HG02759 (cell line): ENCODE results near the gene AMIGO2.
"Not testable (repeated sequence)": the region's sequence is repeated elsewhere in the genome, so short reads cannot be mapped to it uniquely, and the experiment has no call there.

ENCODE experiments used
- ATAC-seq: cut with Tn5 transposase; IDR thresholded peaks from one replicate; pipeline ENCODE4 v1.9.1; 2021; ENCODE audit warnings: mild to moderate bottlenecking, moderate library complexity; ENCODE audit not compliant: unreplicated experiment

The AMIGO2 gene

GRCh38 chr12:47075192-47076084 lies 4.3 kb downstream of the AMIGO2 start:
- ATAC-seq: no peak

DNA sequence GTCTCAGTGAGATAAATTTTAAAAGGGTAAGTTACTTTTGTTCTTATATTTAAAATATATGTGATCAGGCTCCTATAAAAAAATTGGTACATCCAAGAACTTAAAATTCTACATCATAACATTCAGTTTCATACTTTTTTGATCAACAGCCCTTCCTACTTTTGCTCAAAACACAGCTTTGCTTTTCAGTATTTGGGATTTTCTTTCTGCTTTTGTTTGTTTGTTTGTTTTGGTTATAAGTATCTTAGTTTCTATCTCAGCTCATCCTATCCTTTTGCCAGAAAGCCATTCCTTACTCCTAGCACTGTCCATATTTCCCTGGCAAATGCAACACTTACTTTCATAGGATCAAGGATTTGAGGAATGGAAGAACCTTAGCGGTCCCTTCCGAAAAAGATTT lies 5.0 kb downstream of the AMIGO2 start:
- no peak for ATAC-seq

DNA sequence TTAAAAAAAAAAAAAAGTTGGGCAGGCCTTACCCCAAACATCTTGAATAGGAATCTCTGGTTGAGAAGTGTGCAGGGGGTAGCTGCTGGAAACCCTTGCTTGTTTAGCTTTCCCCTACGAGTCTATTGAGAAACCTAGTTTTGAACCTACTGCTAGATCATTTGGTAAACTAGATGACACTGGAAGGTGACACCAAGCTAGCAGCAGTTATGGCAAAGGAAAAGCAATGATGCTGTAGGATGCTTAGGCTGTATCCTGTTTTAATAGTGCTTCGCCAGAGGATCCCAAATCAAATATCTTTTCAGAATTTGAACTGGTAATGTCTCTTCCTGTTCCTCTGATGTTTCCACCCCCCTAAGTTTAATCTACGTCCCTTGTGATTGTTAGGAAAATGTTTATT lies 5.8 kb downstream of the AMIGO2 start:
- ATAC-seq: no peak

DNA sequence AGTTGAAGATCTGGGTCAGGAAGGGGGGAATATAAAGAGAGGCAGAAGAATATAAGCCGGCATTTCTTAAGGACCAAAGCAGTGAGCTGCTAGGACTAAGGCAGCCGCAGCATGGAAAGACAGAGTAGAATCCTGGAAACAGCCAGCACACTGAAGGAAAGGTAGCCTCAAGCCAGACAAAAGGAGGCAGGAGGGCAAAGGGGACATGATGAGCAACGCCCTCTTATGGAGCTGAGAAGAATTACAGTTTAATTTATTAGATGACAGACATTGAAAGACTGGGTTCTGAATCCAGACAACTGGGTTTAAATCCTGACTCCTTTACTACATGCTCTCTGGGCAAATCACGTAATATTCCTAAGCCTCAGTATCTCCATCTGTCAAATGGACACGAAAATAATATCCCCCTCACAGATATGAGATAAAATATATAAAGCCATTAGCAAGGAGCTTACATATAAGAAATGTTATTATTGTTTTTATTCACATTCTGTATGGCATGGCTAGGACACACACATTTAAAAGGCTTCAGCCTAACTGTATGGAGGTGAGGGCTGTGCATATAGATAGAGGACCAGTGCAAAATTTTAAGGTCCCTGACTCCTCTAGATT lies 8.4 kb downstream of the AMIGO2 start:
- ATAC-seq: no peak

DNA sequence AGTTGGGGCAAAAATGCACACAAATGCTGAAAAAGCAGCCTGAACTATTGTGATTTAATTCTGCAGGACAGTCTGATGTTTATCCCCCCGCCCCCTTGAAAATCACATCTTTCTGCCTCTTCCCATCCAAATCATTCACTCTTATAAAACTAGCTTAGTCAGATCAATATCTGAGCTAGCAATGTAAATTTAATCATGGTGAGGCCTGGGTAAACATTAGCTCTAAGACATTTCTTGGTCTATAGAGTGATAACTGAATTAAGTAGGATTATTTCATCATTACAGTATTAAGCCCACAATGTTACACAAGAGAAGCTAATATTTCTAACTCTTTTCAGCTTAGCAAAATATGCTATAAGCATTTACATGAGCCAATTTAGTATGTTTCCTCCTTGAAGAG lies 9.4 kb downstream of the AMIGO2 start:
- ATAC-seq: no peak

GRCh38 chr12:47068539-47068938 lies 11.2 kb downstream of the AMIGO2 start:
- ATAC-seq: no peak

DNA sequence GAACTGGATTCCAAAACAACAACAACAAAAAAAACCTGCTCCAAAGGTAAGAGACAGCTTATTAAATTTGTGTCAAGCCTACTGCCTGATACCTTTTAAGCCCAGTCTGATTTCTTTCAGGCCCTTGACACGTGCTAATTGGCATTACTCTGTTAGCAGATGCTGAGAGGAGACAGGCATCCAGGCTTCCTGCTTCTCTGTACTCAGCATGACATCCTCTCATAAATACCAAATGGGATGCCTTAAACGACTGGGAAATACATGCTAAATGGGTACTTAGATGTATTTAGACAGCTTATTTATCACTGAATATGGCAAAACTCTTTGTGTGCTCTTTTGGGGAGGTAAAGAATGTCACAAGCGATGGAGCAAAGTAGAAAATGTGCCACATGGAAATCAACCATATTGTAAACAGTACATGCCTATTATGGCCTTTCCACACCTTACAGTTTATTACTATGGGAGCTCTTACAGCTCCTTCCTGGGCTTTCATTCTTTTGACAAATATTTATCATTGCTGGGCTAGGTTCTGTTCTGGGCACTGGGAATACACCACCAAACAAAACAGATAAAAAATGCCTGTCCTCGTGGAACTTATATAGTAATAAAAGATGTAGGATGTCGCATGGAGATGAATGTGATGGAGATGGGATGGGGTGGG lies 11.9 kb downstream of the AMIGO2 start:
- no peak for ATAC-seq

DNA sequence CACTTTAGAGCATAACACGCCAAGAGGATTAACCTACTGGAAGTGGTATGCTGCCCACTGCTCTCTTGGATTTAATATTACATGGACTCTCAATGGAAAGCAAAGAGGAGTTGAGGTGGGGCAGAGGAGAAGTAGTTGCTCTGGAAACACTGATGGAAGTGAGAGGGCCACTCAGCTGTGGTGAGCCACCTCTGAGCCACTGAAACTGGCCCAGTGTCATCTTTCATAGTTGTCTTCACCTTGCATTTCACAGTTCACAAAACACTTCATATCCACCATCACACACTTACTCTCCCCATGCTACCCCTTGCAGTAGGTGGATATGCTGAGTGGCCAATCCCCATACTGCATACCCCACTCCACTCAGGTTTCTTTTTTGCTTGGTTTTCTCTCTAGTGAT lies 12.6 kb downstream of the AMIGO2 start:
- ATAC-seq: no peak

GRCh38 chr12:47066278-47067025 lies 13.3 kb downstream of the AMIGO2 start:
- no peak for ATAC-seq

DNA sequence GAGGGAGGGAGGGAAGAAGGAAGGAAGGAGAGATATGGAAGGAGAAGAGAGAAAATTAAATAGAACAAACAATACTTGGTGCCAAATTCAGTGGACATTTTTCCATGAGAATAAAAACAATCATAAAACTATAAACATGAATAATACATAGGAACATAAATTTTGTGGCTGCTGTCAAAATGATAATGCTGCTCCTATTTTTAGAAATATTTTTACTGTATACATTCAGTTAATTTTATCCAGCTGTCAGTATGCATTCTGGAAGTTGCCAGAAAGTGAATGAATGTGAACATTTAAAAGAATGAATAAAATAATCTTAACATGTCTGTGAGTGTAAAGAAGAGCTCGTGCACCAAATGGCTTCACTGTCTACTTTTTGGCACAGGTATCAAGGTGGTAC lies 14.2 kb downstream of the AMIGO2 start:
- ATAC-seq: no peak

DNA sequence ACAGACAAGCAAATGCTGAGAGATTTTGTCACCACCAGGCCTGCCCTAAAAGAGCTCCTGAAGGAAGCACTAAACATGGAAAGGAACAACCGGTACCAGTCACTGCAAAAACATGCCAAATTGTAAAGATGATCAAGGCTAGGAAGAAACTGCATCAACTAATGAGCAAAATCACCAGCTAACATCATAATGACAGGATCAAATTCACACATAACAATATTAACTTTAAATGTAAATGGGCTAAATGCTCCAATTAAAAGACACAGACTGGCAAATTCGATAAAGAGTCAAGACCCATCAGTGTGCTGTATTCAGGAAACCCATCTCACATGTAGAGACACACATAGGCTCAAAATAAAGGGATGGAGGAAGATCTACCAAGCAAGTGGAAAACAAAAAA lies 21.1 kb downstream of the AMIGO2 start:
- not testable (repeated sequence) for ATAC-seq

- not testable (repeated sequence) for ATAC-seq
Measured at GRCh38 chr12:47056944-47057343, 22.8 kb downstream of the AMIGO2 start.

- ATAC-seq: not testable (repeated sequence)
Measured at GRCh38 chr12:47055856-47056255, 23.9 kb downstream of the AMIGO2 start.

DNA sequence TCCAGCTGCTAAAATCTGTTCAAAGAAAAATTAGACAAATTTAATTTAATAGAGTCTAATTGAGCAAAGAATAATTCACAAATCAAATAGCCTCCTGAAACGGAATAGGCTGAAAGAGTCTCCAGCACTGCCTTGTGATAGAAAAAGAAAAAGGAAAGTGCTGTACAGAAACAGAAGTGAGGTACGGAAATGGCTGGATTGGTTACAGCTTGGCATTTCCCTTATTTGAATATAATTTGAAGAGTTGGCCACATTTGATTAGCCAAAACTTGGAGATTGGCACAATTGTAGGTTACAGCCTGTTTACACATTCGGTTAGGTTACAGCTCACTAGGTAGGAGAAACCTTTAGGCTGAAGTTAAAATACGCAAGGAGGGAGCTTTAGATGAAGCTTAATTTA lies 25.1 kb downstream of the AMIGO2 start:
- ATAC-seq: no peak

DNA sequence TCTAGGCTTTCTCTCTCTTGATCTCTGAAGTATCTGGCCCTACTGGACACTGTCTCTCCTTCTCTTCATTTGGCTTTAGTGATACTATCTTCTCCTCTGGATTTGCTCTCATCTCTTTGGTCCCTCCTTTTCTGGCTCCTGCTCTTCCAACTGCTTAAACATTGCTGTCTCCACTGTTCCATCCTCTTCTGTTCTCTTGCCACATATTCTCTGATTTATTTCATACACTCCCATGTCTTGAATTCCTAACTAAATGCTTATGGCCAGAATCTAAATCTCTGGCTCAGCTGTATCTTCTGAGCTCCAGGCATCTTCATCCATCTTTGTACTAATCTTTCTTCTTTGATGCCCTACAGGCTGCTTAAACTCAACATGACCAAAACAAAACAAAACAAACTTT lies 25.8 kb downstream of the AMIGO2 start:
- no peak for ATAC-seq

- ATAC-seq: no peak
Measured at GRCh38 chr12:47052274-47052673, 27.5 kb downstream of the AMIGO2 start.

- ATAC-seq: not testable (repeated sequence)
Measured at GRCh38 chr12:47051291-47051690, 28.5 kb downstream of the AMIGO2 start.

DNA sequence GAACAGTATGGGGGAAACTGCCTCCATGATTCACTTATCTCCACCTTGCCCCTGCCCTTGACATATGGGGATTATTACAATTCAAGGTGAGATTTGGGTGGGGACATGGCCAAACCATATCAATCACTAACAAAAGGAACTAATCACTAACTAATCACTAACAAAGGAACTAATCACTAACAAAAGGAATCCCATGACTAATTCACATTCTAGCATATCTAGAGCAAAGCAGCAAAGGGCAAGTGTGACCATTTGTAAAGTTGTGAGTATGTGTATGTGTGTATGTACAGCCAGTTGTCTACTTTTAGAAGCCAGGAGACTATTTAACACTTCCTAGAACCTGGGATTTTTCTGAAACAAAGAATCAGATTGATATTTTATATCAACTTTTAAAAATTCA lies 31.2 kb downstream of the AMIGO2 start:
- no peak for ATAC-seq

DNA sequence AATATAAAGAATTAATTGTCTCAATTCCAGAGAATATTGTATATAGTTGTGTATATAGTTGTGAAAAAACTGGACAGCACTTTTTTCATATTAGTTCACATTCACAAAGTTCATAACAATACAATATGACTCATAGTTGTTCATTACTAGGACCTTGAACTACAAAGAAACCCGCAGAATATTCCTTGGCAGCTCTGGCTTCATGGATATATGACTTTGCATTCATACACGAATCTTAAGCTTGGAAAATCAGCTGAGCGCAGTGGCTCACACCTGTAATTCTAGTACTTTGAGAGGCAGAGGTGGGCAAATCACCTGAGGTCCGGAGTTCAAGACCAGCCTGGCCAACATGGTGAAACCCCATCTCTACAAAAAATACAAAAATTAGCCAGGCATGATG lies 38.4 kb downstream of the AMIGO2 start:
- no peak for ATAC-seq

DNA sequence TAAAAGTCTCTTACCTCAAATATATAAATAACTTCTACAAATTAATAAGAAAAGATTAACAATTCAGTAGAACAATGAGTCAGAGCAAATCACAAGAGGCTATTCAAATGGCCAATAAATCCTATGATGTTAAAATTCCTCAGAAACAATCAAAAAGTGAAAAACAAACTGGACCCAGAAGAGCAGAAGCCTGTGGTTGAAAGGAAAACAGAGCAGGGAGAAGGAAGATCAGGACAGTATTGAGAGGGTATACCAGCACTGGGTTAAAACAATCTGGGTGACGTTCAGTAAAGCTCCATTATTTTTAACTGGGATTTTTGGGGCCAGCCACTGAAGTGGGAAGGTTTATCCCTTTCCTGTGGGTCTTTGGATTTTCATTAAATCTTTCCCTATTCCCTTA lies 40.0 kb downstream of the AMIGO2 start:
- no peak for ATAC-seq

DNA sequence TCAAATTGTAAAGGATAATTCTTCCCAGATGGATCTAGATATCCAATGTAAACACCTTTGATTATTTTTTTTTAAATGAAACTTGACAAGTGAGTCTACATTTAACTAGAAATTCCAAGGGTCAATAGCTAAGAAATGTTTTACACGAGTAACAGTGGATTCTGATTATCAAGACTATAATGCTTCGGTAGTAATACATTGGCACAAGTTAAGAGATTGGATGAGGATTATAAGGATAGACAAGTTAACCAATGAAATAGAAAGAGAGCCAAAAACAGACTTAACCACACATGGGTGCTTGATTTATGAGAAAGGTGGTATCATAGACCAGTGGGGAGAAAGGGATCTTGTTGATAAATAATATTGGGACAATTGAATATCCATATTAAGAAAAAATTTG lies 40.7 kb downstream of the AMIGO2 start:
- ATAC-seq: no peak
